Heart left ventricle (tissue), 16 donors: ENCODE results near the gene EYS. TPM values are rescaled to one million over a fixed set of nuclear protein-coding genes. Genes with fewer than 3 reads are reported as not detected.

Source experiments
- ATAC-seq, 4 donors: fragments of 200-7000 bp; cut with Tn5 transposase; one replicate each; pipeline ENCODE4 v1.9.1; 2020 to 2022; ENCODE audit warnings: moderate library complexity in 4 of 4, mild to moderate bottlenecking in 3 of 4, moderate number of reproducible peaks in 1 of 4
- DNase-seq, 5 donors: peaks; one replicate each; pipeline ENCODE4 v3.0.0-alpha.2; 2020
- H3K27ac ChIP-seq, 12 donors: fragments of 200-600 bp; sonication (generic) in 4 of 12; one replicate each; pipeline versions ENCODE4 v1.5.0 to v1.8.0; 2016 to 2022; ENCODE audit warnings: mild to moderate bottlenecking in 2 of 12
- H3K27me3 ChIP-seq, 9 donors: fragments of 200-600 bp; sonication (generic) in 2 of 9; one replicate each; pipeline versions ENCODE4 v1.5.1 to v1.8.0; 2016 to 2022; ENCODE audit warnings: mild to moderate bottlenecking in 3 of 9
- H3K36me3 ChIP-seq, 9 donors: fragments of 200-600 bp; sonication (generic) in 2 of 9; one replicate each; pipeline versions ENCODE4 v1.5.0 to v1.8.0; 2018 to 2022; ENCODE audit warnings: mild to moderate bottlenecking in 2 of 9
- H3K4me1 ChIP-seq, 12 donors: fragments of 200-600 bp; sonication (generic) in 4 of 12; one replicate each; pipeline versions ENCODE4 v1.5.0 to v1.8.0; 2016 to 2022; ENCODE audit warnings: mild to moderate bottlenecking in 3 of 12
- H3K4me3 ChIP-seq, 12 donors: fragments of 200-600 bp; sonication (generic) in 4 of 12; one replicate each; pipeline versions ENCODE4 v1.5.0 to v1.8.0; 2017 to 2022; ENCODE audit warnings: mild to moderate bottlenecking in 9 of 12, moderate library complexity in 4 of 12
- H3K9me3 ChIP-seq, 12 donors: fragments of 200-600 bp; sonication (generic) in 4 of 12; one replicate each; pipeline versions ENCODE4 v1.5.0 to v1.8.0; 2016 to 2022; ENCODE audit warnings: mild to moderate bottlenecking in 1 of 12
- POLR2A ChIP-seq, 2 donors: fragments of 450-650 bp; IDR thresholded peaks; one replicate each; pipeline ENCODE4 v1.6.1; 2017; ENCODE audit warnings: antibody characterized with exemption in 2 of 2, mild to moderate bottlenecking in 2 of 2, moderate library complexity in 2 of 2
- WGBS, 4 donors: extraction: QIAGEN DNeasy Blood & Tissue Kit in 2 of 4; methylation state at CpG; one replicate each; pipeline versions ENCODE4 v1.1.5 to v1.1.7; 2013 to 2018; 5-methylcytosine and 5-hydroxymethylcytosine counted together
- intact Hi-C, 10 donors: fragments of 100-400 bp; cut with DNase I; formaldehyde crosslinking; loops; one replicate each; pipeline versions ENCODE4 v1.11.1 to v1.14.2; 2022
- polyA plus RNA-seq, 2 donors: library from polyadenylated mRNA; stranded (reverse); fragments of 200-250 nt; gene quantifications; one replicate each; pipeline ENCODE4 v1.2.3, GENCODE V29; 2013
- total RNA-seq, 9 donors: library from RNA; depleted of rRNA in 2 of 9; stranded (reverse); fragments of >200 nt in 2 of 9; fragmentation: NEBNext Ultra II Directional in 3 of 9; extraction: Animal tissue kit (Norgen Biotek cat#: 25700) in 3 of 9; gene quantifications; one replicate each; pipeline versions ENCODE4 v1.1.0 to v1.2.4, GENCODE V29; 2016 to 2023
- TF ChIP-seq, protein P1 (sequence below), 12 donors: fragments of 200-600 bp; sonication (generic) in 4 of 12; IDR thresholded peaks; one replicate each; pipeline versions ENCODE4 v1.5.0 to v1.8.0; 2018 to 2022; ENCODE audit warnings: antibody characterized with exemption in 12 of 12, mild to moderate bottlenecking in 5 of 12
- donor health status: ischemic (EF 13 %, LVEDD 7.1; RV severe dilation, severe dysfunction).
- donor health status: healthy with polysubstance abuse.
- donor health status: DM: no; HTN: yes; CAD: no.
- donor health status: DM: no; HTN: no; CAD: no.
- donor health status: ischemic (EF 25% LVEDD 6.9; RV normal size, moderate dysfunction).
- donor health status: ischemic (EF 25% LVEDD 5.7; RV mildly dilated, moderate dysfunction).
- donor health status: healthy.
- donor health status: DM: yes; HTN: yes; CAD: no.
- donor health status: ischemic (EF 35%, LVEDD 5.7; RV mildly dilated, moderate dysfunction).
- donor health status: nonischemic (EF 11% LVEDD 7.7; RV severe dilation, severe dysfunction).
- donor health status: DM: yes; HTN: yes; CAD: no.
- donor health status: PGD.
- donor health status: ischemic (EF 29% LVEDD 5.4; RV normal size, mild dysfunction).
- donor health status: nonischemic (EF 23%, LVEDD 6.1; RV moderate dilation, normal function).

The EYS gene
- total and polyA plus RNA-seq, 11 donors = 0.07 to 0.27 (median 0.08) TPM; not detected in 8

DNA sequence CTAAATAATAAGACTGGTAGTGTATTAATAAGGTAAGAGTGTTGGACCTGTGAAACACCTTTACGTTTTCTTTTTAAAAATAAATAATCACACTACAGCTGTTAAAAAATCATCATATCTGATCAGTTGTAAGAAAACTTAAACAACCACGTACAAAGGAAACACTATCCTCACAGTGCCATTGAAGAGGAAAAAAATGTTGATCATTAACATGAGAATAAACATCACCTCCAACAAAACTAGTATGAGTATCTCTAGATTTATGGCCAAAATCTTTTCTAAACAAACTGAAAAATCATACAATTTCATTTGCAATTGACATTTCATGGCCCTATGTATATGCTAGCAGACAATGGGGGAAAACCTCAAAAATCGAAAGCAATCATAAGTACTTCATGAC lies 590 bp downstream of the EYS start:
- 76 to 81% (median 80%) methylated on average over 3 of the region's 3 CpGs for WGBS, 4 donors
- TF ChIP-seq POLR2A (IDR thresholded peaks at IDR 0.05) = no peak
- TF ChIP-seq, protein P1, sequence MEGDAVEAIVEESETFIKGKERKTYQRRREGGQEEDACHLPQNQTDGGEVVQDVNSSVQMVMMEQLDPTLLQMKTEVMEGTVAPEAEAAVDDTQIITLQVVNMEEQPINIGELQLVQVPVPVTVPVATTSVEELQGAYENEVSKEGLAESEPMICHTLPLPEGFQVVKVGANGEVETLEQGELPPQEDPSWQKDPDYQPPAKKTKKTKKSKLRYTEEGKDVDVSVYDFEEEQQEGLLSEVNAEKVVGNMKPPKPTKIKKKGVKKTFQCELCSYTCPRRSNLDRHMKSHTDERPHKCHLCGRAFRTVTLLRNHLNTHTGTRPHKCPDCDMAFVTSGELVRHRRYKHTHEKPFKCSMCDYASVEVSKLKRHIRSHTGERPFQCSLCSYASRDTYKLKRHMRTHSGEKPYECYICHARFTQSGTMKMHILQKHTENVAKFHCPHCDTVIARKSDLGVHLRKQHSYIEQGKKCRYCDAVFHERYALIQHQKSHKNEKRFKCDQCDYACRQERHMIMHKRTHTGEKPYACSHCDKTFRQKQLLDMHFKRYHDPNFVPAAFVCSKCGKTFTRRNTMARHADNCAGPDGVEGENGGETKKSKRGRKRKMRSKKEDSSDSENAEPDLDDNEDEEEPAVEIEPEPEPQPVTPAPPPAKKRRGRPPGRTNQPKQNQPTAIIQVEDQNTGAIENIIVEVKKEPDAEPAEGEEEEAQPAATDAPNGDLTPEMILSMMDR (IDR thresholded peaks at IDR 0.05) = no peak
- no peaks in the 10 kb centered on the region for H3K9me3 ChIP-seq
- DNase-seq (no peak), ATAC-seq (no peak)
- no peak overlapping the region for H3K27ac ChIP-seq
- no peaks in the 10 kb centered on the region for H3K27me3 ChIP-seq
- no peaks in the 10 kb centered on the region for H3K36me3 ChIP-seq
- no peaks in the 10 kb centered on the region for H3K4me1 ChIP-seq
- intact Hi-C loops = no loop called here
- H3K4me3 ChIP-seq = no peak overlapping the region

DNA sequence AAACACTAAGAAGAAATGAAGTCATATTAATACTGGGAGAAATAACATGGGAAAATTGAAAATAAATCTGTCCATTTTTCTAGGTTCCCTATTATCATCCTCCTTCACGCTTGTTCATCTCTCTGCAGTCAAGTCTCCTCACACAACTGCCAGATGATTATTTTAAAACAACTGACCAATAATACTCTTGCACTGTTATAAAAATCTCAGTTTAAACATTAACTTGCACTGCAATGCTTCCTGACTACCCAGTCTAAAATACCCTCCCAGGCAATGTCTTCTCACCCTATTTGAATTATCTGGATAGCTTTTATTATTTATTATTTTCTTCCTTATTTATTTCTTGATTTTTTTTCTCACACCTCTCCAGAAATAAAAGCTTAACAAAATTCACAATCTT lies 5.7 kb downstream of the EYS start:
- DNase-seq (no peak), ATAC-seq (no peak)
- TF ChIP-seq, protein P1 (IDR thresholded peaks at IDR 0.05) = no peak
- no peak for TF ChIP-seq POLR2A (IDR thresholded peaks at IDR 0.05)
- Histone ChIP-seq H3K4me3 (no peak overlapping the region), H3K9me3 (no peaks in the 10 kb centered on the region), H3K27me3 (no peaks in the 10 kb centered on the region), H3K27ac (no peak overlapping the region), H3K36me3 (no peaks in the 10 kb centered on the region), H3K4me1 (no peaks in the 10 kb centered on the region)
- WGBS, 4 donors = 74 to 92% (median 80%) methylated on average over 1 of the region's 1 CpG
- intact Hi-C loops = no loop called here

DNA sequence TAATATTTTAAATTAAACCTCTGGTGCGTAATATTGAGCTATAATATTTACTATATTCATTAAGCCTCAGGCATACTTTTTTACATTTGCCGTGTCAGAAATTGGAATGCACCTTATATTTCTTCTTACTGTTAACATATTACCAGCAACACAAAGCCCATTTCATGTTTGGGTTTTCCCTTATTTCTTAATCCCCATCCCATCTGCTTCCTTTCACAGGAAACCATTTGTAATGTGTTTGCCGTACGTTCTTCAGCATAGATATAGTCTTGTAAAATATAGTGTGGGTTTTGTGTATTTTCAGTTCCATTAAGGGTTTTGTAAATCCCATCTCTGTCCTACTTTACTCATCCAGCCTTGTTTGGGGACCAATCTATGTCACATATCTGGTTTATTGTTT lies 6.5 kb downstream of the EYS start:
- no peak for DNase-seq
- no peaks in the 10 kb centered on the region for H3K4me1 ChIP-seq
- WGBS, 4 donors = 56 to 60% (median 59%) methylated on average over 4 of the region's 4 CpGs
- no peaks in the 10 kb centered on the region for H3K36me3 ChIP-seq
- H3K4me3 ChIP-seq = no peak overlapping the region
- no peaks in the 10 kb centered on the region for H3K27me3 ChIP-seq
- H3K27ac ChIP-seq = no peak overlapping the region
- intact Hi-C loops = no loop called here
- H3K9me3 ChIP-seq = no peaks in the 10 kb centered on the region
- TF ChIP-seq POLR2A (IDR thresholded peaks at IDR 0.05) = no peak
- TF ChIP-seq, protein P1 (IDR thresholded peaks at IDR 0.05) = no peak
- ATAC-seq = no peak

DNA sequence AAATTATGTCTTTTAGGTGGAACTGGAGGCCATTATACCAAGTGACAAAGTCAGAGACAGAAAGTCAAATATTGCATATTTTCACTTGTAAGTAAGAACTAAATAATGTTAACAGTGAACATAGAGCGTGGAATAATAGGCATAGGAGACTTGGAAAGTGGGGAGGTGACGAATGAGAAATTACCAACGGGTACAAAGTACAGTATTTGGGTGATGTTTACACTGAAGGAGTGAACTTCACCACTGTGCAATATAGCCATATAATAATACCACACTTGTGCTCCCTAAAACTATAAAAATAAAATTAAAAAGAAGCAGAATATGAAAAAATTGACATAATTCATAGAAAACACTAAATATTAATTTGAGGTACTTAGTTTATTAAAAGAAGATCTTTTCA lies 14.9 kb downstream of the EYS start:
- 78 to 93% (median 85%) methylated on average over 3 of the region's 3 CpGs for WGBS, 4 donors
- intact Hi-C loops = no loop called here
- Histone ChIP-seq H3K36me3 (no peaks in the 10 kb centered on the region), H3K27ac (no peak overlapping the region), H3K27me3 (no peaks in the 10 kb centered on the region), H3K9me3 (peaks cover 0 to 3% (median 0%) of the 10 kb centered on the region in 12 donors), H3K4me1 (no peaks in the 10 kb centered on the region), H3K4me3 (no peak overlapping the region)
- no peak for TF ChIP-seq POLR2A (IDR thresholded peaks at IDR 0.05)
- TF ChIP-seq, protein P1 (IDR thresholded peaks at IDR 0.05) = no peak
- DNase-seq = no peak
- no peak for ATAC-seq
